Hepatocyte (in vitro differentiated cells): Measurements from ENCODE around the gene SLC30A4. TPM values are rescaled to one million over a fixed set of nuclear protein-coding genes. Genes with fewer than 3 reads are reported as not detected.

ENCODE experiments used
- DNase-seq: peaks from one replicate; pipeline ENCODE4 v3.0.0-alpha.2; 2016; ENCODE audit warnings: low spot score
- H2AFZ ChIP-seq: fragments of 200-600 bp; sonication (generic); 2 replicates; pipeline ENCODE4 v1.6.0; 2016; ENCODE audit warnings: antibody characterized with exemption, mild to moderate bottlenecking
- H3K27ac ChIP-seq: fragments of 200-600 bp; sonication (generic); 2 replicates; pipeline ENCODE4 v1.5.1; 2016; ENCODE audit warnings: mild to moderate bottlenecking
- H3K27me3 ChIP-seq: fragments of 200-600 bp; sonication (generic); 2 replicates; pipeline ENCODE4 v1.6.1; 2016
- H3K36me3 ChIP-seq: fragments of 200-600 bp; sonication (generic); replicated peaks from 2 replicates; pipeline ENCODE4 v1.5.1; 2016; ENCODE audit warnings: low read depth; ENCODE audit not compliant: insufficient read depth
- H3K4me1 ChIP-seq: fragments of 200-600 bp; sonication (generic); 2 replicates; pipeline ENCODE4 v1.5.1; 2016; ENCODE audit warnings: mild to moderate bottlenecking, moderate library complexity; ENCODE audit not compliant: insufficient read depth
- H3K4me2 ChIP-seq: fragments of 200-600 bp; sonication (generic); 2 replicates; pipeline ENCODE4 v1.6.0; 2016
- H3K4me3 ChIP-seq: fragments of 200-600 bp; sonication (generic); 2 replicates; pipeline ENCODE4 v1.5.1; 2016; ENCODE audit warnings: mild to moderate bottlenecking
- H3K79me2 ChIP-seq: fragments of 200-600 bp; sonication (generic); 2 replicates; pipeline ENCODE4 v1.6.0; 2017; ENCODE audit warnings: mild to moderate bottlenecking
- H3K9me2 ChIP-seq: fragments of 200-600 bp; sonication (generic); replicated peaks from 2 replicates; pipeline ENCODE4 v1.6.0; 2017; ENCODE audit warnings: mild to moderate bottlenecking; ENCODE audit not compliant: insufficient read depth
- H3K9me3 ChIP-seq: fragments of 200-600 bp; sonication (generic); 2 replicates; pipeline ENCODE4 v1.5.1; 2016; ENCODE audit warnings: low read depth, mild to moderate bottlenecking
- H4K20me1 ChIP-seq: fragments of 200-600 bp; sonication (generic); 2 replicates; pipeline ENCODE4 v1.6.0; 2016; ENCODE audit warnings: mild to moderate bottlenecking; ENCODE audit not compliant: insufficient read depth, poor library complexity, severe bottlenecking
- CTCF ChIP-seq: fragments of 200-600 bp; sonication (generic); IDR thresholded peaks from 2 replicates; pipeline ENCODE4 v1.5.1; 2016; ENCODE audit warnings: antibody characterized with exemption, mild to moderate bottlenecking; ENCODE audit not compliant: poor library complexity
- EZH2 ChIP-seq: fragments of 200-600 bp; sonication (generic); IDR thresholded peaks from 2 replicates; pipeline ENCODE4 v1.6.1; 2016; ENCODE audit warnings: antibody characterized with exemption, mild to moderate bottlenecking, borderline replicate concordance
- EZH2phosphoT487 ChIP-seq: fragments of 200-600 bp; sonication (generic); IDR thresholded peaks from one replicate; pipeline ENCODE4 v1.6.1; 2018; ENCODE audit warnings: antibody characterized with exemption, mild to moderate bottlenecking, low read depth, moderate library complexity; ENCODE audit not compliant: unreplicated experiment, severe bottlenecking
- WGBS: methylation state at CpG from one replicate; pipeline ENCODE4 v1.1.6; 2016; ENCODE audit warnings: low lambda C conversion rate; ENCODE audit errors: missing lambda C conversion rate; 5-methylcytosine and 5-hydroxymethylcytosine counted together
- polyA plus RNA-seq: library from polyadenylated mRNA; unstranded; fragments of >200 nt; fragmentation: Nextera tagmentation; extraction: Ambion mirVana; gene quantifications from 2 replicates; pipeline ENCODE4 v1.2.1, GENCODE V29; 2016
- total RNA-seq: library from RNA; depleted of rRNA; stranded (reverse); fragments of >200 nt; gene quantifications from 2 replicates; pipeline ENCODE4 v1.2.3, GENCODE V29; 2014

Gene SLC30A4
- total RNA-seq (4.1 and 5.0 TPM in 2 replicates), polyA plus RNA-seq (2.7 and 2.9 TPM in 2 replicates)

GRCh38 chr15:45522328-45523165, at the start of gene SLC30A4:
TSS of gene SLC30A4 (minus strand) at chr15:45522755. CDS start at chr15:45522354, 401 bp downstream.
- Histone ChIP-seq H3K36me3 (no peaks in the 10 kb centered on the region), H2AFZ (peak within 1 kb of the TSS; percentile 37), H3K9me3 (no peaks in the 10 kb centered on the region), H3K4me3 (peak within 1 kb of the TSS; percentile 91), H3K4me2 (peak within 1 kb of the TSS; percentile 91), H3K9me2 (no peaks in the 10 kb centered on the region), H3K79me2 (peaks cover 6% of the 10 kb centered on the region), H3K27me3 (peaks cover 14% of the 10 kb centered on the region), H4K20me1 (no peaks in the 10 kb centered on the region), H3K4me1 (peaks cover 13% of the 10 kb centered on the region), H3K27ac (peak within 1 kb of the TSS; percentile 75)
- peak; percentile 78 for DNase-seq
- WGBS: 2% methylated on average over 73 of the region's 106 CpGs
- no peak for TF ChIP-seq EZH2
- peak; percentile 46 for TF ChIP-seq CTCF

GRCh38 chr15:45555934-45556608, 33.5 kb upstream of the SLC30A4 start:
- DNase-seq: no peak
- no peaks in the 10 kb centered on the region for H4K20me1 ChIP-seq
- no peaks in the 10 kb centered on the region for H3K79me2 ChIP-seq
- no peaks in the 10 kb centered on the region for H3K4me1 ChIP-seq
- H3K36me3 ChIP-seq: no peaks in the 10 kb centered on the region
- H3K4me2 ChIP-seq: no peak overlapping the region
- H3K27ac ChIP-seq: no peak overlapping the region
- H3K4me3 ChIP-seq: no peak overlapping the region
- whole genome bisulfite sequencing: 48% methylated on average over 3 of the region's 3 CpGs
- peaks cover 7% of the 10 kb centered on the region for H3K27me3 ChIP-seq
- TF ChIP-seq EZH2phosphoT487 (no peak), CTCF (no peak), EZH2 (no peak)
- no peaks in the 10 kb centered on the region for H3K9me2 ChIP-seq
- H3K9me3 ChIP-seq: no peaks in the 10 kb centered on the region
- H2AFZ ChIP-seq: peak overlapping the region; percentile 19

- Histone ChIP-seq H3K27ac (no peak overlapping the region), H4K20me1 (no peaks in the 10 kb centered on the region), H3K9me3 (no peaks in the 10 kb centered on the region), H3K9me2 (no peaks in the 10 kb centered on the region), H3K27me3 (peaks cover 7% of the 10 kb centered on the region), H3K79me2 (no peaks in the 10 kb centered on the region), H3K4me2 (no peak overlapping the region), H3K4me3 (no peak overlapping the region), H2AFZ (no peak overlapping the region), H3K4me1 (no peaks in the 10 kb centered on the region), H3K36me3 (no peaks in the 10 kb centered on the region)
- no peak for DNase-seq
- 94% methylated on average over 3 of the region's 3 CpGs for WGBS
- TF ChIP-seq EZH2: no peak
- no peak for TF ChIP-seq CTCF
- no peak for TF ChIP-seq EZH2phosphoT487
These were observed 29.1 kb upstream of the SLC30A4 start for GRCh38 chr15:45551676-45552075.
